Muscle layer of duodenum (tissue), 2 donors: Measurements from ENCODE around the gene AAK1.
"Not testable (repeated sequence)": the region's sequence is repeated elsewhere in the genome, so short reads cannot be mapped to it uniquely, and the experiment has no call there.

Experiments used
- H3K27ac ChIP-seq: one replicate; pipeline ENCODE4 v1.7.0; 2013; ENCODE audit warnings: mild to moderate bottlenecking, low read length
- H3K27me3 ChIP-seq: one replicate; pipeline ENCODE4 v1.7.0; 2013; ENCODE audit warnings: low read depth, mild to moderate bottlenecking, control low read depth, low read length
- H3K36me3 ChIP-seq, 2 donors: one replicate each; pipeline ENCODE4 v1.7.0; 2013; ENCODE audit warnings: low read length in 2 of 2, control low read depth in 1 of 2, mild to moderate bottlenecking in 1 of 2; ENCODE audit not compliant: insufficient read depth in 2 of 2, control insufficient read depth in 1 of 2
- H3K4me1 ChIP-seq, 2 donors: one replicate each; pipeline ENCODE4 v1.7.0; 2013; ENCODE audit warnings: low read length in 2 of 2, mild to moderate bottlenecking in 2 of 2, control low read depth in 1 of 2, moderate library complexity in 1 of 2; ENCODE audit not compliant: insufficient read depth in 2 of 2, control insufficient read depth in 1 of 2
- H3K4me3 ChIP-seq, 2 donors: one replicate each; pipeline ENCODE4 v1.7.0; 2013; ENCODE audit warnings: low read length in 2 of 2, low read depth in 1 of 2, mild to moderate bottlenecking in 1 of 2
- H3K9me3 ChIP-seq, 2 donors: one replicate each; pipeline ENCODE4 v1.7.0; 2013; ENCODE audit warnings: low read length in 2 of 2, control low read depth in 1 of 2, mild to moderate bottlenecking in 1 of 2; ENCODE audit not compliant: control insufficient read depth in 1 of 2
- donor health status: healthy.

The AAK1 gene

DNA sequence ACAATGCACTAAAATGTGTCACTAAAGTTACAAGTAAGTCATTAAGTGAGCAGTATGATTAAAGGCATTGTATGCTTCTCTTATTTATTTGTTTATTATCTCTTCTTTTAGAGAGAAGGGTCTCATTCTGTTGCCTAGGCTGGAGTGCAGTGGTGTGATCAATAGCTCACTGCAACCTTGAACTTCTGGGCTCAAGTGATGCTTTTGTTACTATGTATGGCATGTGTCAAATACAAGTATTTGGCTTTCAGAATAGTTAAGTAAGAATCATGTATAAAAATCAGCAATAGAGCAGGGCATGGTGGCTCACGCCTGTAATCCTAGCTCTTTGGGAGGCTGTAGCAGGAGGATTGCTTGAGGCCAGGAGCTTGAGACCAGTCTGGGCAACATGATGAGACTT lies 15.8 kb upstream of the AAK1 start:
- Histone ChIP-seq H3K4me1 (no peaks in the 10 kb centered on the region), H3K27me3 (no peaks in the 10 kb centered on the region), H3K36me3 (no peaks in the 10 kb centered on the region), H3K9me3 (no peaks in the 10 kb centered on the region), H3K27ac (no peak overlapping the region), H3K4me3 (no peak overlapping the region)

DNA sequence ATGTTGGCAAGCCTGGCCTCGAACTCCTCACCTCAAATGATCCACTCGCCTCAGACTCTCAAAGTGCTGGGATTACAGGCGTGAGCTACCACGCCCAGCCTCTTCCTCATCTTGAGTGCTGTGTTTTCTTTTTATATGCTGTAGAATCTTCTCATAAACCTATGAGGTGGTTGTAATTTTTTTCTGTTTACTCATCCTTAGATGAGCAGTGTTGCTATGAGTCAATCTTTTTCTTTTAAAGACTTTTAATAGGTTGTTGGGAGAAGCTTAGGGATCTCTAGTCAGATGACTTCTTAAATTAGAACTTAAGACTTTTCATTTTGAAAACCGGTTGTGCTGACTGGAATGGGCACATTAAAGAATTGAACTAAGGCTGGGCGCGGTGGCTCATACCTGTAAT lies 8.7 kb upstream of the AAK1 start:
- Histone ChIP-seq H3K9me3 (no peaks in the 10 kb centered on the region), H3K4me1 (no peaks in the 10 kb centered on the region), H3K27me3 (no peaks in the 10 kb centered on the region), H3K4me3 (no peak overlapping the region), H3K36me3 (no peaks in the 10 kb centered on the region), H3K27ac (no peak overlapping the region)

DNA sequence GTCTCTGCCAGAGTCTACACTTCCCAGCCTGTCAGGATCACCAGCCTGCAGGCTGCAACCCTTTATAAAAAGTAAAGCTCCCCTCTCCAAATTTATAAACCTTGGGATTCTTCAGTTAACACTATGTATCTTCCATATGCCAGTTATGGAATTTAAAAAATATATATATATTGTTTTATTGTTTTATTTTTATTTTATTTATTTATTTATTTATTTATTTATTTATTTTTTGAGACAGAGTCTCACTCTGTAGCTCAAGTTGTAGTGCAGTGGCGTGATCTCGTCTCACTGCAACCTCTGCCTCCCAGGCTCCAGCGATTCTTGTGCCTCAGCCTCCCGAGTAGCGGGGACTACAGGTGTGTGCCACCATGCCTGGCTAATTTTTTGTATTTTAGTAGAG lies 3.7 kb upstream of the AAK1 start:
- not testable (repeated sequence) for H3K36me3 ChIP-seq, H3K27ac ChIP-seq, H3K4me3 ChIP-seq, H3K9me3 ChIP-seq, H3K27me3 ChIP-seq
- H3K4me1 ChIP-seq: peaks cover 10 to 16% of the 10 kb centered on the region in 2 donors

DNA sequence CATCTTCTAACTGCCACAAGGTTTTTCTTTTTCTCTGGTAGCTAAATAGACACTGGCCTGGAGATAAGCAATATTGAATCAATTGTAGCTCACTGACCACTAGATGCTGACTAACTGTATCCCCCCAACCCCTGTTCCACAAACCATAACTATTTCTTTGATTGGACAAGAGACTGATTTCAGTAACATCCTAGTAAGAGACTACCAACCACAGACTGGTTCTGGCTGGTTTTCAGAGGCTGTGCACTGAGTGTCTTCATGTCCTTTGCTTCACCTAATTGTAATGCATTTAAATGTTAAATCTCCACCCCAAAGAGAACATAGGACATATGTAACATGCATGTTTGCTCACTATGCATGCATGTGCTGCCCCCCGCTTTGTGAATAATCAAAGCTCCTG lies 3.2 kb upstream of the AAK1 start:
- Histone ChIP-seq H3K36me3 (peaks cover 0 to 5% of the 10 kb centered on the region in 2 donors), H3K27ac (no peak overlapping the region), H3K27me3 (no peaks in the 10 kb centered on the region), H3K4me1 (peaks cover 10 to 18% of the 10 kb centered on the region in 2 donors), H3K4me3 (no peak overlapping the region), H3K9me3 (no peaks in the 10 kb centered on the region)

DNA sequence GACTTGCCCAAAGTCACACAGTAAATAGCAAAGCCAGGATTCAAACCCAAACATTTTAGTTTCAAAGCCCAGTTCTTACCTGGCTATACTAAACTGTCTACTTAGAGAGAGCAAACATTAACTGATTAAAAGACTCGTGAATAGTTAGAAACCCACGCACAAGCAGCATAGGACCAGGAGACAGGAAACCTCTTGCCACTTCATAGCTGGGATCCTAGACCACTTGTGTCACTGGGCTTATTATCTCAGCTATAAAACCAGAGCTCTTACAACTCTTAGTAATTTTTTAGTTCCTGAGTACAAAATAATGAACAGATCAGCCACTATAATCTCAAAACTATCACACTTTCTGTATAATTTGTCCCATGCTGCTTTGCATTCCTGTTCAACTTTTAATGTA lies 2.4 kb upstream of the AAK1 start:
- Histone ChIP-seq H3K4me1 (peaks cover 14 to 26% of the 10 kb centered on the region in 2 donors), H3K27ac (no peak overlapping the region), H3K27me3 (no peaks in the 10 kb centered on the region), H3K36me3 (peaks cover 0 to 5% of the 10 kb centered on the region in 2 donors), H3K4me3 (no peak overlapping the region), H3K9me3 (no peaks in the 10 kb centered on the region)

DNA sequence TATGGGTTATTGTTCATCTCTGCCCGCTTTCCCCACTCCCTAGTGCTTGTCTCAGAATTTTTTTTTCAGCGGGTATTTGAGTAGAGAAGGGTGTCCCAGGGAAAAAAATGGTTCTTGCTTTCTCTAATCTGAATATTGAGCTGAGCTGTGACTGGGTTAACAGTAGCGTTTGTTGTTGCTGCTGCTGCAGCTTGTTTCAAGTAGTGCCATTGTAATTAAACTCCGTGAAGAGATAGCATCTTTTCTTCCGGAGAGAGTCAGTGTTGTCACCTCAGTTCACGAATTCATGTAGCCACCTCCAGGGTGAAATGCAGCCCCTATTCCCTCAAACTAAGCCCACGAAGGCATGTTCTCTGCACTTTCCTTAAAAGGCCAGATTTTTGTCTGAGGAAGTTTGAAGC lies 1.5 kb upstream of the AAK1 start:
- Histone ChIP-seq H3K4me1 (peaks cover 22 to 34% of the 10 kb centered on the region in 2 donors), H3K9me3 (no peaks in the 10 kb centered on the region), H3K36me3 (peaks cover 0 to 5% of the 10 kb centered on the region in 2 donors), H3K27ac (peak overlapping the region; percentile 98), H3K4me3 (peak overlapping the region; percentile 77 to 90), H3K27me3 (no peaks in the 10 kb centered on the region)

DNA sequence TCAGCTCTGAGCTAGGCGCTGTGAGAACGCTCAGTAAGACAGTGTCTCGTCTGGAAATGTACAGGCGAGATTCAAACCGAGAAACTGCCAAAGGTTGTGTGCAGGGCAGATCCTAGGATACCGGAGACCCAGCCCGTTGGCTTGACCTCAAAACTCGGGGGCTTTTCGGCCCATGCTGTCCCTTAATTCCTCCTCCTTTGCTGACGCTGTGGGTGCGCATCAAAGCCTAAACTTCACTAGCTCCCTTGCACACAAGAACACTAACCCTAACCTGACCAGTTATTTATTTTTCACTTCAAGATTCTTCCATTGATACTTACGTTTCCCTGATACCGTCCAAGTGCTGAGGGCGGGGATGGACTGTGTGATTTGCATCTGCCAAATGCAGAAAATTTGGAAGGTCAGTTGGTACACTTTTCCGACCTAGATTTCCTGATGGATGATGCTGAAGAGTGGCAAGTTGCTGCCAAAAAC lies 1.0 kb upstream of the AAK1 start:
- H3K4me1 ChIP-seq: peaks cover 22 to 39% of the 10 kb centered on the region in 2 donors
- H3K27ac ChIP-seq: peak overlapping the region; percentile 98
- H3K27me3 ChIP-seq: no peaks in the 10 kb centered on the region
- H3K9me3 ChIP-seq: no peaks in the 10 kb centered on the region
- H3K36me3 ChIP-seq: peaks cover 0 to 5% of the 10 kb centered on the region in 2 donors
- peak overlapping the region; percentile 77 to 90 for H3K4me3 ChIP-seq

DNA sequence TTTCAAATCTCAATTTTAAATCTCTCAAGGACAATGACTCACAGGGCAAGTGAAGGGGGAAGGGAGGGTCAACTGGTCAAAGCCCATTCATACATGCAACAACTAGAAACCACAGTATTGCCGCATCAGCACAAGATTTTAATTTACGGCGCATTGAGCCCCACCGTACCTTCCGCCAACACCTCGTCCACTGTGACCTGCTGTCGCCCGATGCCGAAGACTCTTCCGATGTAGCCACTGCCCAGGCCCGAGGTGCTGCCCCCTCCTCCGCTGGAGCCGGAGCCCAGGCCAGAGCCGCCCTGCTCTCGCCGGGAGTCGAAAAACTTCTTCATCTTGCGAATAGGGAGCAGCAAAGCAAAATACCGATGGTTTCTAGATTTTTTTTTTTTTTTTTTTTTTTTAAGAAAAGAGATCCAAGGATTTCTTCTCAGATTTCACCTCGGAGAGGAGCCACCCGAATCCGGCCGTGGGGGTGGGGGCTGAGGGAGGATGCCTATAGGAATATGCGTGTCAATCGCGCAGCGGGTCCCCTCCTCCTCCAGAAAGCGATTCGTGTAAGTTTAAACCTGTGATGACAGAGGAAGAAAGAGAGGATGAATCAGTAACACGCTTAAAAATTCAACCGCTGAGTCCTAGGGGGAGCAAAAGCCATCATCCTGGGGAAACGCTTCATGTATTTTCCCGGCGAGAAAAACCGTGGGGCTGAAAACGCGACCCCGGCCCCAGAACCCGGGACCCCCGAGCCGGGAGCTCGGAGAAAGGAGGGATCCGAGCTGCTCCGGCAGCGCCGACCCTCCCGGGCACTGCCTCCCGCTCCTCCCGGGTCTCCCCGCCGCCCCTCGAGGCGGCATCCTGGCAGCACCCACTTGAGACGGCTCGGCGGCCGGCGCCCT lies 584 bp downstream of the AAK1 start:
- H3K36me3 ChIP-seq: peaks cover 0 to 5% of the 10 kb centered on the region in 2 donors
- H3K27me3 ChIP-seq: no peaks in the 10 kb centered on the region
- H3K9me3 ChIP-seq: no peaks in the 10 kb centered on the region
- H3K27ac ChIP-seq: peak overlapping the region; percentile 98
- H3K4me3 ChIP-seq: peak overlapping the region; percentile 77 to 90
- peaks cover 22 to 43% of the 10 kb centered on the region in 2 donors for H3K4me1 ChIP-seq

DNA sequence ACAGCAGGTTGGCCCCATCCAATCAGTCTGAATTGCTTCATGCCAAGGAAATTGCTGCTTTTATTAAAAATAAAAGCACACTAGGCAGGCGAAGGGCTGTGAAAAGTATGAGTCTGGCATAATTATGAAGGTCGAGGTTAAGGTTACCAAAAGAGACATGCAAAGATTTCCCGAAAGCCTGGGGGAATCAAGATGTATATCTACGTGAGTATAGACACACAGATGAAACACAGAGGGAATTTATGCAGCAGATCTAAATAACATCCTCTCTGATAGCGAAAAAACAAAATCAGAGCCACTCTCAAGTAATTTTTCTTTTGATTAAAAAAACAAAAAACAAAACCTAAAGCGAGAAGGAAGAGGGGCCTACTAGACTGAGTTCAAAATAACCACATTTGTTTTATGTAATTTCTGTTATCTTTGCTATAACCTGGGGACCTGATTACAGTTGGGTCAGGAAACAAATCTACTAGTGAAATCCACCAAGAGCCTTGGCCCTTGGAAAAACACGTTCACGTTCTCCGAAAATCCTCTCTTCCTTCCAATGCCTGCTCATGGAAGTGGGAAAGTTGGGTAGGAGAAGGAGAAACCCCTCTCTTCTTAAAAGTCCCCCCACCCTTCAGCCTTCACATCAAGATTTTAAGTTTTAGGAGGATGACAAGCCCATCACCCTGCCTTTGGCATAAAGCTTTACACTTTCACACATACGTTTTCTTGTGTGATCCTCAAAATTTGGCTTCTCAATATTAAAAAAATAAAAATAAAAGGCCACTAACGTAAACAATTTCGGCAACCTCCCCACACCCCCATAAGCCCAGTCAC lies 1.4 kb downstream of the AAK1 start:
- Histone ChIP-seq H3K27ac (peak overlapping the region; percentile 98), H3K36me3 (peaks cover 0 to 5% of the 10 kb centered on the region in 2 donors), H3K4me3 (peak overlapping the region; percentile 77 to 90), H3K9me3 (no peaks in the 10 kb centered on the region), H3K4me1 (peaks cover 22 to 43% of the 10 kb centered on the region in 2 donors), H3K27me3 (no peaks in the 10 kb centered on the region)

DNA sequence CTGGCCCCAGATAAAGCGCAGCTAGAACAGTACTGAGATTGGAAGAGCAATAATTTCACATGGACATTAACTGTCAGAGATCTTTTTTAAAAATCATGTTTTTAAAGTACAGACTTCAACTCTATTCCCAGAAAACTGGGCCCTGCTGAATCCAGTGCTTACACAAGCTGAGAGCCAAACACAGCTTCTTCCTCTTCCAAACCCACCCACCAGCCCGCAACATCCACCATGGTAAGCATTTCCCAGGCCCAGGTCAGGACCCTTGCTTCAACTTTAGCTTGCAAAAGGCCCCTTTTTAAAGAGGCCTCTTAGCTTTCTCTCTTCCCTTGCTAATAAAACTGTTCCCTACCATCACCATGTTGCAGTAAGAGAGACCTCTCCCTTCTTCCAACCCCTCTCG lies 2.1 kb downstream of the AAK1 start:
- Histone ChIP-seq H3K9me3 (no peaks in the 10 kb centered on the region), H3K4me3 (peak overlapping the region; percentile 77 to 90), H3K4me1 (peaks cover 22 to 42% of the 10 kb centered on the region in 2 donors), H3K27me3 (no peaks in the 10 kb centered on the region), H3K27ac (peak overlapping the region; percentile 98), H3K36me3 (peaks cover 0 to 5% of the 10 kb centered on the region in 2 donors)

DNA sequence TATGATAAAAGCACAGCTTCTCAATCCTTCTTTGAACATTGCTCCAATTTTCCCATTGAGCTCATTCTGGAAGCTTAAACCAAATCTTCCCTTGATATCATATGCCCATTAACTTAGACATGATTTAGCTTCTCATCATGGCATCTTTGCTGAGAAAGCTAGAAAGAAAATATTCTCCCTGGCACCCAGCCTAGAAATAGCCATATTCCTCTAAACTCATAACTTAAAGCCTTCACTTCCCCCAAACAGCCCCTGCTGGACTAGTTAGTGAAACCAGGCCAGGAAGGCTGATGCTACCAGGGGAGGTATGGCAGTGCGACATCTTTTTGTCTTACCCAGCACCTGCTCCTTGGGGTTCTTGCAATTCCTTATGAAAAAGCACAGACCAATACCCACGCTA lies 4.3 kb downstream of the AAK1 start:
- H3K36me3 ChIP-seq: peaks cover 0 to 5% of the 10 kb centered on the region in 2 donors
- no peak overlapping the region for H3K4me3 ChIP-seq
- no peaks in the 10 kb centered on the region for H3K9me3 ChIP-seq
- H3K4me1 ChIP-seq: peaks cover 12 to 27% of the 10 kb centered on the region in 2 donors
- no peak overlapping the region for H3K27ac ChIP-seq
- H3K27me3 ChIP-seq: no peaks in the 10 kb centered on the region
